ENCODE measurements around the gene IMMP2L.

The IMMP2L gene

GRCh38 chr7:110771717-110772116, 790.6 kb downstream of the IMMP2L start:
- no peak overlapping the region for H2AFZ ChIP-seq (ENCODE audit: low read depth, low read length)
- no peak for ATAC-seq (ENCODE audit: insufficient read depth, low read depth)
- no peaks in the 10 kb centered on the region for H3K27me3 ChIP-seq (ENCODE audit: insufficient read depth, low read length, poor library complexity)
- H3K27ac ChIP-seq (ENCODE audit: low read length), result no peak overlapping the region
- H3K4me1 ChIP-seq (ENCODE audit: insufficient read depth, low read length), result no peaks in the 10 kb centered on the region
- no peaks in the 10 kb centered on the region for H4K20me1 ChIP-seq (ENCODE audit: insufficient read depth, low read length)
- H3K79me2 ChIP-seq (ENCODE audit: insufficient read depth, low read length), result no peaks in the 10 kb centered on the region
- H3K4me2 ChIP-seq (ENCODE audit: insufficient read depth, low read length), result no peak overlapping the region
- no peaks in the 10 kb centered on the region for H3K36me3 ChIP-seq (ENCODE audit: insufficient read depth, low read length)
- H3K4me3 ChIP-seq (ENCODE audit: low read depth in 1 of 2, low read length in 2 of 2), result no peak overlapping the region
- no peak for DNase-seq
- no peaks in the 10 kb centered on the region for H3K9me3 ChIP-seq (ENCODE audit: insufficient read depth, low read length, severe bottlenecking)
- TF ChIP-seq EZH2 (IDR thresholded peaks at IDR 0.05; ENCODE audit: borderline replicate concordance, low read depth, low read length, severe bottlenecking), result no peak
- no peak for TF ChIP-seq CTCF (IDR thresholded peaks at IDR 0.05; ENCODE audit: borderline replicate concordance, extremely low read depth, low read length, poor library complexity, severe bottlenecking)
- H3K9ac ChIP-seq (ENCODE audit: low read depth, low read length), result no peak overlapping the region

- Histone ChIP-seq H2AFZ (ENCODE audit: low read depth, low read length) (no peak overlapping the region), H3K36me3 (ENCODE audit: insufficient read depth, low read length) (no peaks in the 10 kb centered on the region), H3K79me2 (ENCODE audit: insufficient read depth, low read length) (no peaks in the 10 kb centered on the region), H3K4me3 (ENCODE audit: low read depth in 1 of 2, low read length in 2 of 2) (no peak overlapping the region), H3K4me2 (ENCODE audit: insufficient read depth, low read length) (no peak overlapping the region), H3K27ac (ENCODE audit: low read length) (no peak overlapping the region), H3K27me3 (ENCODE audit: insufficient read depth, low read length, poor library complexity) (no peaks in the 10 kb centered on the region), H3K9me3 (ENCODE audit: insufficient read depth, low read length, severe bottlenecking) (no peaks in the 10 kb centered on the region), H3K9ac (ENCODE audit: low read depth, low read length) (no peak overlapping the region), H3K4me1 (ENCODE audit: insufficient read depth, low read length) (no peaks in the 10 kb centered on the region), H4K20me1 (ENCODE audit: insufficient read depth, low read length) (no peaks in the 10 kb centered on the region)
- TF ChIP-seq EZH2 (IDR thresholded peaks at IDR 0.05; ENCODE audit: borderline replicate concordance, low read depth, low read length, severe bottlenecking) (no peak), CTCF (IDR thresholded peaks at IDR 0.05; ENCODE audit: borderline replicate concordance, extremely low read depth, low read length, poor library complexity, severe bottlenecking) (no peak)
- ATAC-seq (ENCODE audit: insufficient read depth, low read depth) (no peak), DNase-seq (no peak)
These were observed 794.7 kb downstream of the IMMP2L start for GRCh38 chr7:110767550-110768110.

- no peak for TF ChIP-seq CTCF (IDR thresholded peaks at IDR 0.05; ENCODE audit: borderline replicate concordance, extremely low read depth, low read length, poor library complexity, severe bottlenecking)
- no peak for TF ChIP-seq EZH2 (IDR thresholded peaks at IDR 0.05; ENCODE audit: borderline replicate concordance, low read depth, low read length, severe bottlenecking)
- no peaks in the 10 kb centered on the region for H3K27me3 ChIP-seq (ENCODE audit: insufficient read depth, low read length, poor library complexity)
- H4K20me1 ChIP-seq (ENCODE audit: insufficient read depth, low read length), result no peaks in the 10 kb centered on the region
- H2AFZ ChIP-seq (ENCODE audit: low read depth, low read length), result no peak overlapping the region
- no peaks in the 10 kb centered on the region for H3K9me3 ChIP-seq (ENCODE audit: insufficient read depth, low read length, severe bottlenecking)
- H3K4me1 ChIP-seq (ENCODE audit: insufficient read depth, low read length), result no peaks in the 10 kb centered on the region
- H3K9ac ChIP-seq (ENCODE audit: low read depth, low read length), result no peak overlapping the region
- H3K4me2 ChIP-seq (ENCODE audit: insufficient read depth, low read length), result no peak overlapping the region
- no peaks in the 10 kb centered on the region for H3K79me2 ChIP-seq (ENCODE audit: insufficient read depth, low read length)
- H3K36me3 ChIP-seq (ENCODE audit: insufficient read depth, low read length), result no peaks in the 10 kb centered on the region
- H3K27ac ChIP-seq (ENCODE audit: low read length), result no peak overlapping the region
- no peak for DNase-seq
- no peak for ATAC-seq (ENCODE audit: insufficient read depth, low read depth)
- H3K4me3 ChIP-seq (ENCODE audit: low read depth in 1 of 2, low read length in 2 of 2), result no peak overlapping the region
These were observed 795.4 kb downstream of the IMMP2L start for GRCh38 chr7:110766864-110767263.

- Histone ChIP-seq H3K4me2 (ENCODE audit: insufficient read depth, low read length) (no peak overlapping the region), H3K4me3 (ENCODE audit: low read depth in 1 of 2, low read length in 2 of 2) (no peak overlapping the region), H3K4me1 (ENCODE audit: insufficient read depth, low read length) (no peaks in the 10 kb centered on the region), H3K79me2 (ENCODE audit: insufficient read depth, low read length) (no peaks in the 10 kb centered on the region), H3K9ac (ENCODE audit: low read depth, low read length) (no peak overlapping the region), H3K36me3 (ENCODE audit: insufficient read depth, low read length) (no peaks in the 10 kb centered on the region), H3K27ac (ENCODE audit: low read length) (no peak overlapping the region), H4K20me1 (ENCODE audit: insufficient read depth, low read length) (no peaks in the 10 kb centered on the region), H3K9me3 (ENCODE audit: insufficient read depth, low read length, severe bottlenecking) (no peaks in the 10 kb centered on the region), H3K27me3 (ENCODE audit: insufficient read depth, low read length, poor library complexity) (no peaks in the 10 kb centered on the region), H2AFZ (ENCODE audit: low read depth, low read length) (no peak overlapping the region)
- no peak for TF ChIP-seq EZH2 (IDR thresholded peaks at IDR 0.05; ENCODE audit: borderline replicate concordance, low read depth, low read length, severe bottlenecking)
- no peak for TF ChIP-seq CTCF (IDR thresholded peaks at IDR 0.05; ENCODE audit: borderline replicate concordance, extremely low read depth, low read length, poor library complexity, severe bottlenecking)
- DNase-seq, result no peak
- ATAC-seq (ENCODE audit: insufficient read depth, low read depth), result no peak
These were observed 797.4 kb downstream of the IMMP2L start for GRCh38 chr7:110764852-110765251.
